Aorta (tissue), 5 donors: ENCODE measurements around the gene UVSSA. TPM values are rescaled to one million over a fixed set of nuclear protein-coding genes. Genes with fewer than 3 reads are reported as not detected.

Source experiments
- ATAC-seq: fragments of 200-7000 bp; cut with Tn5 transposase; one replicate; pipeline ENCODE4 v1.9.1; 2022; ENCODE audit warnings: moderate library complexity; ENCODE audit not compliant: low FRiP score
- DNase-seq, 2 donors: peaks; one replicate each; pipeline ENCODE4 v3.0.0-alpha.2; 2020
- H3K27ac ChIP-seq, 2 donors: one replicate each; pipeline ENCODE4 v1.5.1; 2013; ENCODE audit warnings: low read length in 2 of 2, mild to moderate bottlenecking in 2 of 2, moderate library complexity in 2 of 2, control low read depth in 1 of 2, inconsistent platforms in 1 of 2, low read depth in 1 of 2
- H3K27me3 ChIP-seq, 2 donors: one replicate each; pipeline ENCODE4 v1.6.1; 2013; ENCODE audit warnings: control low read depth in 1 of 2, low read length in 1 of 2, mild to moderate bottlenecking in 1 of 2, moderate library complexity in 1 of 2; ENCODE audit not compliant: insufficient read depth in 2 of 2, control insufficient read depth in 1 of 2
- H3K36me3 ChIP-seq, 2 donors: one replicate each; pipeline ENCODE4 v1.6.1; 2013; ENCODE audit warnings: control low read depth in 1 of 2, low read length in 1 of 2, mild to moderate bottlenecking in 1 of 2; ENCODE audit not compliant: insufficient read depth in 2 of 2, control insufficient read depth in 1 of 2
- H3K4me1 ChIP-seq, 2 donors: one replicate each; pipeline ENCODE4 v1.6.1; 2013; ENCODE audit warnings: low read length in 2 of 2, control low read depth in 1 of 2, mild to moderate bottlenecking in 1 of 2, moderate library complexity in 1 of 2; ENCODE audit not compliant: insufficient read depth in 2 of 2, control insufficient read depth in 1 of 2
- H3K4me3 ChIP-seq, 2 donors: one replicate each; pipeline ENCODE4 v1.5.1; 2013; ENCODE audit warnings: low read length in 2 of 2, control low read depth in 1 of 2, mild to moderate bottlenecking in 1 of 2
- H3K9me3 ChIP-seq: one replicate; pipeline ENCODE4 v1.6.1; 2013; ENCODE audit warnings: mild to moderate bottlenecking, low read length; ENCODE audit not compliant: control insufficient read depth
- WGBS, 2 donors: extraction: QIAGEN DNeasy Blood & Tissue Kit; methylation state at CpG; one replicate each; pipeline ENCODE4 v1.1.7; 2013; 5-methylcytosine and 5-hydroxymethylcytosine counted together
- intact Hi-C, 2 donors: fragments of 100-400 bp; cut with DNase I; formaldehyde crosslinking; loops; one replicate each; pipeline versions ENCODE4 v1.14.2 to v1.15.0; 2022
- polyA plus RNA-seq, 2 donors: library from polyadenylated mRNA; stranded (reverse); fragments of 200-250 nt; gene quantifications; one replicate each; pipeline ENCODE4 v1.2.3, GENCODE V29; 2013
- total RNA-seq, 2 donors: library from RNA; stranded (reverse); fragmentation: NEBNext Ultra II Directional; extraction: Animal tissue kit (Norgen Biotek cat#: 25700); gene quantifications; one replicate each; pipeline ENCODE4 v1.2.1, GENCODE V29; 2021
- donor health status: healthy with polysubstance abuse.
- donor health status: Bipolar disorder and iron deficiency.
- donor health status: DM: no; HTN: no; CAD: no.
- donor health status: DM: no; HTN: no; CAD: no.
- donor health status: DM: yes; HTN: yes; CAD: no.

UVSSA gene
- total and polyA plus RNA-seq, 4 donors = 2.3 to 33.5 (median 16.3) TPM

DNA sequence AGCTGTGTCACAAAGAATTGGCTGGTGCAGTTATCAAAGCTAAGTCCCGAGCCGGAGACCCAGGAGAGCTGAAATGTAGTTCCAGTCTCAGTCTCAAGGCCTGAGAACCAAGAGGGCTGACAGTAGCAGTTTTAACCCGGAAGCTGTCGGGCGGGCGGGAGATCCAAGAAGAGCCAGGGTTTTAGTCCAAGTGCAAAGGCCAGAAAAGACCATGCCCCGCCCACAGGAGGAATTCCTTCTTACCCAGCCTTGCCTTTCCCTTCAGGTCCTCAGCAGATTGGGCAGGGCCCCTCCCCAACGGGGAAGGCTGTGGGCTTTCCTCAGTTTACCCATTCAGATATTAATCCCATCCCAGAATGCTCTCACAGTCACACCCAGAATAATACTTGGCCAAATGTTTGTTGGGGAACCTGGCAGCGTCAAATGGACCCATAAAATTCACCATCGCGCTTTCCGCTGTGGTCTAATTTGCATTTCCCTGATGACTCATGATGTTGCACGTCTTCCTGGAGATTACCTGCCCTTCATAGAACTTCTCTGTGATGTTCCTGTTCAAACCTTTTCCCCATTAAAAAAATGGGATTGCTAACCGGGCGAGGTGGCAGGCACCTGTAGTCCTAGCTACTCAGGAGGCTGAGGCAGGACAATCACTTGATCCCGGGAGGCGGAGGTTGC lies 41.1 kb upstream of the UVSSA start:
- Histone ChIP-seq H3K36me3 (no peaks in the 10 kb centered on the region), H3K27ac (no peak overlapping the region), H3K4me3 (no peak overlapping the region), H3K27me3 (no peaks in the 10 kb centered on the region), H3K4me1 (no peaks in the 10 kb centered on the region), H3K9me3 (no peaks in the 10 kb centered on the region)
- DNase-seq (no peak), ATAC-seq (no peak)
- 81 to 85% methylated on average over 17 of the region's 17 CpGs for WGBS, 2 donors
- intact Hi-C loops = loop anchor here in 1 of 2 donors (5.0 kb wide), 1 partner anchor 41 kb away; the partner anchor contains the start of gene UVSSA

DNA sequence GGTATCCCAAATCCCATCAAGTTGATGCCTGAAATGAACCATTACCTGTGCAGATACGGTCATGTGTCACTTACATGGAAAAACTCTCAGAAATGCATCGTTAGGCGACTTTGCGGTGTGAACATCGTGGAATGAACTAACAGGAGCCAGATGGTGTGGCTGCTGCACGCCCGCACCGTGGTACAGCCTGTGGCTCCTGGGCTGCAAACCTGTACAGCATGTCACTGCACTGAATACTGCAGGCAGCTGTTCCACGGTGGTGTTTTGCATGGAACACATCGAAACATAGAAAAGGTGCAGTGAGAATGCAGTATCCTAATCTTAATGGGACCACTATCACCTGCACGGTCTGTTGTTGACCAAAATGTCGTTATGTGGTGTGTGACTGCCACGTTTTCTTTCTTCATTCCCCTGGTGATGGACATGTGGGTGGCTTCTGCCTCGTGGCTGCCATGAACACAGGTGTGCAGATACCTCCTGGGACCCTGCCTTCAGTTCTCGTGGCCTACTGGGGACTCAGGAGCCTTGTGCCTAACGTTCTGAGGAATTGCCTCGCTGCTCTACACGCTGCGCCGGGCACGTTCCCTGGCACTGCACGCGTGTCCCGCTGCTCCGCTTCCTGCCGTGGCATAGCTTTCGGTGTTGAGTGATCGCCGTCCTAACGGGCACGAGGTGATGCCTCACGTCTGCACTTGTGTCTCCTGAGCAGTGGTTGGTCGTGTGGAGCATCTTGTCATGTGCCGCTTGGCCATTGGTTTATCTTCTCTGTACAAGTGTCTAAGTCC lies 38.9 kb upstream of the UVSSA start:
- H3K27ac ChIP-seq = no peak overlapping the region
- H3K4me1 ChIP-seq = no peaks in the 10 kb centered on the region
- DNase-seq (no peak), ATAC-seq (no peak)
- no peaks in the 10 kb centered on the region for H3K27me3 ChIP-seq
- no peaks in the 10 kb centered on the region for H3K9me3 ChIP-seq
- H3K4me3 ChIP-seq = no peak overlapping the region
- intact Hi-C loops = loop anchor here in 1 of 2 donors (5.0 kb wide), 1 partner anchor 39 kb away; the partner anchor contains the start of gene UVSSA
- no peaks in the 10 kb centered on the region for H3K36me3 ChIP-seq
- WGBS, 2 donors = 93 to 94% methylated on average over 34 of the region's 34 CpGs

DNA sequence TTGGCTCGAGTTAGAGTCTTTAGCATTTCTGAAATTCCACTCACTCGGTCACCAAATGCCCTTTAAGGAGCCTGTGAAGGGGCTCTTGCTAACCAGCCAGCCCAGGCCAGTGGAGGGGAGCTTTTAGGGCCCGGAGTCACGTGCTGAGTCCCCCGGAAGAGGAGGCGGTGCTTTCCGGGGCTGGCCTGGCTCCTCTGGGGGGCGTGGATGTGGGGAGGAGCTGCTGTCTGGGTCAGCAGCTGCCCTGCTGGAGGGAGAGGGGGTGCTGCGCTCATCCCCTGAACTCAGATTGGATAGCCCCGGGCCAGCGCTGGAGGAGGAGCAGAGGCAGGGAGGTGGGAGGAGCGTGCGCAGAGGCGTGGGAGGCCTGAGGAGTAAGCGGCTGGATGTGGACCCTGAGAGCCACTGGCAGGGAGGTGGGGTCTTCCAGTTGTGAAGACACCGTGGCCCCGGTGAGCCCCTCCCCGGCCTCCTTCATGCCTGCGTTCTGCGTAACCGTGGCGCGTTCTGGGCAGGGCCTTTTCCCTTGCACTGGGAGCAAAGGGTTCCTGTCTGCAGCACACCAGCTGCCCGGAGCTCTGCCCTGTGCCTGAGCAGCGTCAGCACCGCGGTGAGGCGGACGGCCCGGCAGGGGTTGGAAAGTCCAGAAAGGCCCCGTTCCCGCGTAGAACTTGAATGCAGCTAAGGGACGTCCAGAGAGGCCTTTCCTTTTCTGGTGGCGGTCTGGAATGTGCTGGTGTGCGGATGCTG lies 37.6 kb upstream of the UVSSA start:
- H3K9me3 ChIP-seq = no peaks in the 10 kb centered on the region
- 0 to 4% methylated on average over 36 of the region's 36 CpGs for WGBS, 2 donors
- H3K36me3 ChIP-seq = peaks cover 0 to 2% of the 10 kb centered on the region in 2 donors
- no peaks in the 10 kb centered on the region for H3K27me3 ChIP-seq
- H3K4me3 ChIP-seq = peak overlapping the region in 1 of 2 donors; percentile 2
- peak overlapping the region in 1 of 2 donors; percentile 34 for H3K27ac ChIP-seq
- intact Hi-C loops = loop anchor here in 1 of 2 donors (5.0 kb wide), 1 partner anchor 38 kb away; the partner anchor contains the start of gene UVSSA
- DNase-seq = peak; percentile 94 to 96
- no peaks in the 10 kb centered on the region for H3K4me1 ChIP-seq
- ATAC-seq = peak; percentile 96

DNA sequence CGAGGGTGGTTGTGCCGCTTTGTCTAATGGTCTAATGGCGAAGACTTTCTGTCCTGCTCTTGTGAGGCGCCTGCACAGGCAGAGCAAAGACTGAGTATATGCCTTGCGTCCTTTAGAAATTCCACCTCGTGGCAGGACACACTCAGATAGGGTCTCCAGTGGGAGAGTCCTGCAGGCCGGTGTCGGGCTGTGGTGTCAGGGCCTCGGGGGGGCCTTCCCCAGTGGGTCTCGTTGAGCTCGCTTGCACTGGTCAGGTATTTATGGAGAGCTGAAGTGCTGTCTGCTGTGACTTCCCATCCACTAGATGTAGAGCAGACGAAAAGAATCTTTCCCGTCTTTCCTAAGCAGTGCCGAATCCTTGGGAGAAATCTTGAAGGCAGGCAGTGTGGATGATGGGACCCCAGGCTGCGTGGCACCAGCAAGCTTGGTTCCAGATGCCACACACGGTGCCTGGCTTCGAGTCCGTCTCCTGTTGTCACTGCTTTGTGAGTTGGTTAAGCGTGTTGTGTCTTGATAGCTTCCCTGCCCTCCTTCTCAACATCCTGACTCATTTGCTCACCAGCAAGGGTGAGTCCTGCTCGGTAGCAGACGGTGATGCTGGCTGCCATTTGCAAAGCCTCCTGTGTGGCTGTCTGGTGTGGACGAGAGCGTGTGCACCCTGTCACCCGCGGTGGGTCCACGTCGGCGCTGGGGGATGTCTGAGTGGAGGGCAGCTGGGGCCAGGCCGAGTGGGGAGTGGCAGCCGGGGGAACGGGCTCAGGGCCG lies 36.8 kb upstream of the UVSSA start:
- WGBS, 2 donors = 43 to 50% methylated on average over 31 to 32 of the region's 32 CpGs
- H3K4me3 ChIP-seq = peak overlapping the region in 1 of 2 donors; percentile 2
- H3K36me3 ChIP-seq = peaks cover 0 to 2% of the 10 kb centered on the region in 2 donors
- H3K4me1 ChIP-seq = no peaks in the 10 kb centered on the region
- peak overlapping the region in 1 of 2 donors; percentile 11 for H3K27ac ChIP-seq
- H3K9me3 ChIP-seq = no peaks in the 10 kb centered on the region
- no peaks in the 10 kb centered on the region for H3K27me3 ChIP-seq
- intact Hi-C loops = no loop called here
- no peak for ATAC-seq
- peak in 1 of 2 donors; percentile 67 for DNase-seq

DNA sequence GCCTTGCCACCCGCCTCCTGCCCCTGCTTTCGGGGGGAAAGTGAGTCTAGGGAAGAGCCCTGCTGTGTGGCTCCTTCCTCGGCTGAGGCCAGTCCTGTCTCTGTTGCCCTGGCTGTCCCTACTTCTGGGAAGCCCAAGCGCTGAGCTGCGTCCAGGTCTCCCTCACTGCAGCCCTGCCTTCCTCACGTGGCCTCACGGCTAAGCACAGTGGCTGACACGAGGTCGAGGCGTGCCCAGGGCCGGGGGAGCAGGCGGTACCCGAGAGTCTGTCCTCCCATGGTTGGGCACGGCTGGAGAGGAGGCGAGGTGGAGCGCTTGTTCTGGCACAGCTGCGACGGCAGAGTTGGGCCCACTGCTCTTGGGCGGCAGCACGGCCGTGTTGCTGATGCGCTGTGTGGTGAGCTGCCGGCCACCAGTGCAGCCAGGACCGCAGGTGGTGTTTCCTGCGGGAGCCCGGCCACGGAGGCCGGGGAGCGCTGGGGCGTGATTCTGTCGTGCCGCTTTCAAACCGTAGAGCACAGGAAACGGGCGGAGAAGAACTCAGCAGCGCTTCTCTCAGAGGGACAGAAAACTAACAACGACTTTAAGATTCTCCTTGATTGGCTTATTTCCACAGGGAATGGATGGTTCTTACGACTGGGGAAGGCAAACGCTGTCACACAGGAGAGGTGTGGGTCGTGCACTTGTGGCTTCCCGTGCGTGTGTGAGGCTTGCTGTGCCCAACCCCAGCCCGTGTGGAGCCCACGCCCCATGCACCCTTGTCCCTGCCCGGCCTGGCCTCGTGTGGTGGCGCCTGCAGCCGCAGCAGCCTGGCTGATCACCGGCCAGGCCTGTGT lies 36.0 kb upstream of the UVSSA start:
- intact Hi-C loops = no loop called here
- Histone ChIP-seq H3K27me3 (no peaks in the 10 kb centered on the region), H3K36me3 (peaks cover 0 to 2% of the 10 kb centered on the region in 2 donors), H3K4me1 (no peaks in the 10 kb centered on the region), H3K27ac (no peak overlapping the region), H3K9me3 (no peaks in the 10 kb centered on the region), H3K4me3 (no peak overlapping the region)
- DNase-seq (peak in 1 of 2 donors; percentile 68), ATAC-seq (no peak)
- WGBS, 2 donors = 87 to 90% methylated on average over 49 of the region's 49 CpGs

DNA sequence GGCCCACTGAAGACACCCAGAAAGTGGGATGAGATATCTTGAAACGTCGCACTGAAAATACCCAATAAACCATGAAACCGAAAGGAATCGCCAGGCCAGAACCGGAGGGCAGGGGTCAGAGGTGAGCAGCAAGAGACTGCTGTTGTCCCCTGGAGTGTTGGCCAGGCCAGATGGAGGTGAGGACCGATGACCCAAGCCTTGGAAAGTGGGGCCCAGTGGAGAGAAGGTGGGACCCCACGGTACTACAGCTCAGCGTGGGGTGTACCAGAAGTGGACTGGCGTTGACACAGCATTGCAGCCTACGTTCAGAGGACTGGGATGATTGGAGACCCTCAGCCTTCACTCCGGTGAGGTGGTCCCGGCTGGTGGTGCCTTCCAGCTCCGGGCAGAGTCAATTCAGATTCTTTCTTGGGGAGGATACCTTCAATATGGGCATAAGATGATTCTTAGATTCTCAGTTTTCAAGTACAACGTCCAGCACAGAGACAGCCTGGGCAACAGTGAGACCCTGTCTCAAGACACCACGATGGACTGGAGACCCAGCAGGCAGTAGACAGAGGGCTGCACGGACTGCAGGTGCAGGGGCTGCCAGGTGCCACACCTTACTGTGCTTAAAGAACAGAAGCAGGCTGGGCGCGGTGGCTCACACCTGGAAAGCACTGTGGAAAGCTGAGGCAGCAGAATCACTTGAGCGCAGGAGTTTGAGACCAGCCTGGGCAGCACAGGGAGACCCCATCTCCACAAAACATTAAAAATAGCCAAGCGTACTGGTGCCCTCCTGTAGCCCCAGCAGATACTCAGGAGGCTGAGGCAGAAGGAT lies 34.0 kb upstream of the UVSSA start:
- ATAC-seq (no peak), DNase-seq (no peak)
- Histone ChIP-seq H3K36me3 (peaks cover 0 to 6% of the 10 kb centered on the region in 2 donors), H3K27ac (no peak overlapping the region), H3K4me1 (no peaks in the 10 kb centered on the region), H3K9me3 (no peaks in the 10 kb centered on the region), H3K4me3 (no peak overlapping the region), H3K27me3 (no peaks in the 10 kb centered on the region)
- WGBS, 2 donors = 94 to 95% methylated on average over 20 of the region's 20 CpGs
- intact Hi-C loops = no loop called here

DNA sequence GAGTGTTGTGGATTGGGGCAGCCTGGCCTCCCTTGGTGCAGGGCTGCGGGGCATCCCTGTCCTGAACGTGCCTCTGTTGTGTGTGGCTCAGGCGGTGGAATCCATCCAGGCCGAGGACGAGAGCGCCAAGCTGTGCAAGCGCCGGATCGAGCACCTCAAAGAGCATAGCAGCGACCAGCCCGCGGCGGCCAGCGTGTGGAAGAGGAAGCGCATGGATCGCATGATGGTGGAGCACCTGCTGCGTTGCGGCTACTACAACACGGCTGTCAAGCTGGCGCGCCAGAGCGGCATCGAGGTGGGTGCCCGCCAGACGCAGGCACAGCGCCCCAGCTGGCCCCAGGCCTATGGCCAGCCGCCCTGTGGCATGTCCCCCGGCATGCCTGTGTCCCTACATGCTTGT lies 31.7 kb upstream of the UVSSA start:
- 94 to 95% methylated on average over 28 of the region's 28 CpGs for WGBS, 2 donors
- intact Hi-C loops = no loop called here
- no peaks in the 10 kb centered on the region for H3K4me1 ChIP-seq
- no peak overlapping the region for H3K4me3 ChIP-seq
- H3K9me3 ChIP-seq = no peaks in the 10 kb centered on the region
- DNase-seq (no peak), ATAC-seq (no peak)
- H3K27ac ChIP-seq = no peak overlapping the region
- H3K36me3 ChIP-seq = peaks cover 0 to 7% of the 10 kb centered on the region in 2 donors
- H3K27me3 ChIP-seq = no peaks in the 10 kb centered on the region
